Psoas muscle (tissue), 8 donors: ENCODE data around the gene FUZ. TPM values are rescaled to one million over a fixed set of nuclear protein-coding genes. Genes with fewer than 3 reads are reported as not detected.
A peak's percentile ranks its signal among the peaks of the same experiment; 100 is the strongest.

Source experiments
- ATAC-seq, 4 donors: fragments of 200-7000 bp; cut with Tn5 transposase; one replicate each; pipeline ENCODE4 v1.9.1; 2020; ENCODE audit warnings: moderate library complexity in 3 of 4, mild to moderate bottlenecking in 2 of 4
- DNase-seq, 2 donors: peaks; one replicate each; pipeline ENCODE4 v3.0.0-alpha.2; 2020
- H3K27ac ChIP-seq: fragments of 200-600 bp; one replicate; pipeline ENCODE4 v1.8.0; 2022
- H3K27me3 ChIP-seq, 3 donors: fragments of 200-600 bp in 1 of 3; one replicate each; pipeline versions ENCODE4 v1.6.1 to v1.8.0; 2013 to 2022; ENCODE audit warnings: low read length in 2 of 3, mild to moderate bottlenecking in 2 of 3, moderate library complexity in 1 of 3; ENCODE audit not compliant: insufficient read depth in 3 of 3
- H3K36me3 ChIP-seq, 2 donors: fragments of 200-600 bp in 1 of 2; one replicate each; pipeline versions ENCODE4 v1.6.1 to v1.8.0; 2013 to 2022; ENCODE audit warnings: low read depth in 1 of 2, mild to moderate bottlenecking in 1 of 2, moderate library complexity in 1 of 2; ENCODE audit not compliant: insufficient read depth in 1 of 2
- H3K4me1 ChIP-seq: fragments of 200-600 bp; one replicate; pipeline ENCODE4 v1.8.0; 2022
- H3K4me3 ChIP-seq: fragments of 200-600 bp; one replicate; pipeline ENCODE4 v1.8.0; 2022; ENCODE audit warnings: mild to moderate bottlenecking
- H3K9me3 ChIP-seq: fragments of 200-600 bp; one replicate; pipeline ENCODE4 v1.8.0; 2022
- CTCF ChIP-seq: fragments of 200-600 bp; IDR thresholded peaks from one replicate; pipeline ENCODE4 v1.8.0; 2022; ENCODE audit warnings: antibody characterized with exemption
- WGBS, 3 donors: extraction: QIAGEN DNeasy Blood & Tissue Kit; methylation state at CpG; one replicate each; pipeline versions ENCODE4 v1.1.6 to v1.1.7; 2013; 5-methylcytosine and 5-hydroxymethylcytosine counted together
- intact Hi-C, 2 donors: fragments of 100-400 bp; cut with DNase I; formaldehyde crosslinking; loops; one replicate each; pipeline versions ENCODE4 v1.11.0 to v1.14.2; 2022
- polyA plus RNA-seq, 3 donors: library from polyadenylated mRNA; stranded (reverse); fragments of 200-250 nt; gene quantifications; one replicate each; pipeline ENCODE4 v1.2.3, GENCODE V29; 2013
- total RNA-seq, 4 donors: library from RNA; stranded (reverse); fragmentation: NEBNext Ultra II Directional in 2 of 4; extraction: Animal tissue kit (Norgen Biotek cat#: 25700) in 2 of 4; gene quantifications; one replicate each; pipeline versions ENCODE4 v1.2.1 to v1.2.4, GENCODE V29; 2021 to 2023
- donor health status: healthy with polysubstance abuse.
- donor health status: DM: no; HTN: no; CAD: no; lungs with moderate emphysema.
- donor health status: Bipolar disorder and iron deficiency.
- donor health status: healthy.
- donor health status: DM: yes; HTN: yes; CAD: no.
- donor health status: DM: no; HTN: no; CAD: no.
- donor health status: DM: no; HTN: no; CAD: no.
- donor health status: DM: yes; HTN: yes; CAD: no.

The FUZ gene
- total and polyA plus RNA-seq, 7 donors, result 15.9 to 38.8 (median 25.5) TPM

- no peaks in the 10 kb centered on the region for H3K27me3 ChIP-seq
- peak overlapping the region; percentile 91 for H3K4me3 ChIP-seq
- peaks cover 20% of the 10 kb centered on the region for H3K4me1 ChIP-seq
- DNase-seq, result no peak
- peaks cover 0 to 20% of the 10 kb centered on the region in 2 donors for H3K36me3 ChIP-seq
- no peak for TF ChIP-seq CTCF
- 41 to 63% (median 42%) methylated on average over 14 of the region's 14 CpGs for WGBS, 3 donors
- no peaks in the 10 kb centered on the region for H3K9me3 ChIP-seq
- H3K27ac ChIP-seq, result peak overlapping the region; percentile 92
- no peak for ATAC-seq
- intact Hi-C loops, result loop anchor here (5.0 to 10.0 kb wide), 3 partner anchors 36 to 322 kb away; partner anchors contain the start of genes PRMT1 (in 1 of the 2), PTOV1 (in 1 of the 2) and RPS11 (in 1 of the 2)
Measured at GRCh38 chr19:49816590-49816989, 3.5 kb upstream of the FUZ start.

DNA sequence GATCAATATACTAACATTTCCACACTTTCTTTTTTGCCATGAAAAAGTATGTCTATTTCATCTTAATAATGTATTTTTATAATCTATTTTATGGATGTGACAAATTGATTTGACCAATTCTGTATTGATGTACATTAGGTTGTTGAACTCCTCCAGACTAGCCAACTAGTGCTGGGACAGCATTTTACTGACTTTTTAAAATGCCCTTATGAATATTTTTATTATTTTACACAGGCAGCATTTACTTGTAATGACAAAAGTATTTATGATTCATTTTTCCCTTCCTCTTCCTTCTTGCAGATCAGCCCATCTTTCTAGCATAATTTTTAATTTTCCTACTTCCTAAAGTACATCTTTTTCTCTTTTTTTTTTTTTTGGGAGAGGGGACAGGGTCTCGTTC is 918 bp upstream of the FUZ start:
- 43 to 76% (median 74%) methylated on average over 1 of the region's 1 CpG for WGBS, 3 donors
- Histone ChIP-seq H3K9me3 (no peaks in the 10 kb centered on the region), H3K36me3 (no peaks in the 10 kb centered on the region), H3K27ac (peak overlapping the region; percentile 88), H3K27me3 (no peaks in the 10 kb centered on the region), H3K4me1 (peaks cover 21% of the 10 kb centered on the region), H3K4me3 (peak overlapping the region; percentile 68)
- intact Hi-C loops, result loop anchor here in 1 of 2 donors (10.0 kb wide), 1 partner anchor 319 kb away; the partner anchor contains the start of gene RPS11
- TF ChIP-seq CTCF, result no peak
- no peak for DNase-seq
- ATAC-seq, result no peak

DNA sequence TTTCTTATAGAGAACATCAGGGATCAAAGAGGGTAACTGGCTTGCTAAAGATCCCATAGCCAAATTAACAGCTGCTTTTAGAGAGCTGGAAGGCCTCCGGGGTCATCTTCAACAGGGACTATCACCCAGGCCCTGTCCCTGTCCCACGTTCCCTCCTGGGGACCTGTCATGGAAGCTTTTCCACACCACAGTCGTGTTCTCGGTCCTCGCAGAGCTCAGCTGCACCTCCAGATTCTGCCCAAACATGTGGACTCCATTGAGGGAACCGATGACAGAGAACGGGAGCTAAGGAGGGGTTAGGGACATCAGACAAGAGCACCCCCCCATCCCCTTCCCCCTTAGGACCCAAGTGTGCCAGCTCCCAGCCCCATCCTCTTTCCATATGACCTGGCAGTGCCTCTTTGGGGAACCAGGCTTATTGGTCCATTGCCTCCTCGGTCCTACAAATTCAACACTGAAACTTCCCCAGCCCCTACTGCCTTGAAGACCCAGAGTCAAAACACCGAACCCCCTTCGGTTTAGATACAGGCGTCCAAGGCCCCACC is 568 bp downstream of the FUZ start:
- no peak for TF ChIP-seq CTCF
- H3K9me3 ChIP-seq, result no peaks in the 10 kb centered on the region
- ATAC-seq (no peak), DNase-seq (no peak)
- H3K4me1 ChIP-seq, result peaks cover 21% of the 10 kb centered on the region
- peak overlapping the region; percentile 88 for H3K27ac ChIP-seq
- H3K36me3 ChIP-seq, result peaks cover 0 to 4% of the 10 kb centered on the region in 2 donors
- H3K4me3 ChIP-seq, result peak overlapping the region; percentile 68
- no peaks in the 10 kb centered on the region for H3K27me3 ChIP-seq
- intact Hi-C loops, result loop anchor here in 1 of 2 donors (10.0 kb wide), 1 partner anchor 318 kb away; the partner anchor contains the start of gene RPS11
- 28 to 37% (median 29%) methylated on average over 11 of the region's 11 CpGs for WGBS, 3 donors

- peaks cover 0 to 16% of the 10 kb centered on the region in 2 donors for H3K36me3 ChIP-seq
- ATAC-seq (no peak), DNase-seq (no peak)
- H3K27ac ChIP-seq, result no peak overlapping the region
- H3K4me3 ChIP-seq, result no peak overlapping the region
- TF ChIP-seq CTCF, result no peak
- H3K9me3 ChIP-seq, result no peaks in the 10 kb centered on the region
- H3K4me1 ChIP-seq, result peaks cover 12% of the 10 kb centered on the region
- intact Hi-C loops, result loop anchor here in 1 of 2 donors (10.0 kb wide), 1 partner anchor 317 kb away; the partner anchor contains the start of gene RPS11
- WGBS, 3 donors, result 91 to 97% (median 93%) methylated on average over 6 of the region's 6 CpGs
- H3K27me3 ChIP-seq, result no peaks in the 10 kb centered on the region
Measured at GRCh38 chr19:49811328-49811727, 1.8 kb downstream of the FUZ start.
